ENCODE measurements around the gene DNAJC2. TPM values are rescaled to one million over a fixed set of nuclear protein-coding genes. Genes with fewer than 3 reads are reported as not detected.
"Not testable (repeated sequence)": the region's sequence is repeated elsewhere in the genome, so short reads cannot be mapped to it uniquely, and the experiment has no call there.

The DNAJC2 gene
- total RNA-seq, 1 donor from 2014 or later = 27.9 TPM

- not testable (repeated sequence) for DNase-seq (ENCODE audit: low spot score)
These were observed 71.2 kb downstream of the DNAJC2 start for GRCh38 chr7:103273374-103273773.

DNA sequence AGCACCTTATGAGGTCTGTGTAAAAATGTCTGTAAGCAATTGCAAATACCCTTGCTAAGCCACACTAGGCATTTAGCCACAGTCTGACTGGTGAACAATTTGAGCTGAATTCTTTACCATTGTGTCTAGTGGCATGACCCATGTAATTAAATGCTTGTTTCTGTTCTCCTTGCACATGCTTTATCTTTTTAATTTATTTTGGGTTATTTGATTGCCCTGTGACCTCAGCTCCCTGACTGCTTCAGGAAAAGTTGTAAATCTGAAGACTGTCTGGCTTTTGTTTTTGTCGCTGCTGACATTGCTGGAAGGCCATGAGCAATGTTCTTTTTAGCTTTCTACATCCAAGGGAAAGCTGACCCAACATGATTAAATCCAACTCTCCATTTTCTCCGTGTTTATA, 78.3 kb downstream of the DNAJC2 start:
- not testable (repeated sequence) for DNase-seq (ENCODE audit: low spot score)

- not testable (repeated sequence) for DNase-seq (ENCODE audit: low spot score)
These were observed 80.5 kb downstream of the DNAJC2 start for GRCh38 chr7:103264054-103264453.

Other genes starting within 250 kb of the DNAJC2 start
- gene NAPEPLD, start 195.7 kb downstream of the DNAJC2 start, total RNA-seq = 4.6 TPM
- gene PMPCB, start 47.3 kb downstream of the DNAJC2 start, total RNA-seq = 43.8 TPM
- 127 TPM for gene PSMC2, start 2.9 kb upstream of the DNAJC2 start, total RNA-seq
- 0.19 TPM for gene SLC26A5, start 101.4 kb upstream of the DNAJC2 start, total RNA-seq